Activated gamma-delta T cell (primary cell): ENCODE results near the gene CCL2.
"Not testable (repeated sequence)": the region's sequence is repeated elsewhere in the genome, so short reads cannot be mapped to it uniquely, and the experiment has no call there.

ENCODE experiments used
- DNase-seq: peaks from one replicate; lab custom pipeline; 2025; lab: John Stamatoyannopoulos, UW
- total RNA-seq, 2 donors: gene quantifications; one replicate each; lab custom pipeline; 2026; lab: John Stamatoyannopoulos, UW

Gene CCL2
- 0 reads per million in 2 donors for total RNA-seq

GRCh38 chr17:34254651-34255380 lies at the start of gene CCL2:
Gene CCL2 (plus strand): TSS chr17:34255285. CDS start chr17:34255350, 65 bp downstream.
- DNase-seq: no peak

DNA sequence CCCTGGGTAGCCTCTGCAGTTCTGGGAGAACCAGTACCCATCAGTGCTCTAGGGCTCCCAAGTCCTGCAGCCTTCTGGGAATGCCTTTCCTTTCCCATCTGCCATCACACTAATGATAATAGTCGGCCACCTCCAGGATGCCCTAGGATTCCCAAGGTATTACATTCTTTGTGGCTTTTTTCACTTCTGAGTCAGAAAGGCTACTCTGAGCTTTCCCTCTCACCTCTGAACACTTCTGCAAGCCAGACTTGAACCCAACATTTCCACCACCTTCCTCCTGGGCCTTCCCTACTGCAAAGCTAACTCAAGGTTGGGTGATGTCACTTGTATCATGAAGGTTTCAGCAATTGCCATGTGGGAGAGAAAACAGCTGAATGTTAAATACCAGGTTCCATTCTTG lies 49.7 kb upstream of the CCL2 start:
- DNase-seq: no peak

- DNase-seq: no peak
Observed at GRCh38 chr17:34206569-34206968, 48.5 kb upstream of the CCL2 start.

- DNase-seq: no peak
Observed at GRCh38 chr17:34207572-34207971, 47.5 kb upstream of the CCL2 start.

- DNase-seq: no peak
Observed at GRCh38 chr17:34218748-34219147, 36.3 kb upstream of the CCL2 start.

- DNase-seq: no peak
Observed at GRCh38 chr17:34219405-34219804, 35.7 kb upstream of the CCL2 start.

DNA sequence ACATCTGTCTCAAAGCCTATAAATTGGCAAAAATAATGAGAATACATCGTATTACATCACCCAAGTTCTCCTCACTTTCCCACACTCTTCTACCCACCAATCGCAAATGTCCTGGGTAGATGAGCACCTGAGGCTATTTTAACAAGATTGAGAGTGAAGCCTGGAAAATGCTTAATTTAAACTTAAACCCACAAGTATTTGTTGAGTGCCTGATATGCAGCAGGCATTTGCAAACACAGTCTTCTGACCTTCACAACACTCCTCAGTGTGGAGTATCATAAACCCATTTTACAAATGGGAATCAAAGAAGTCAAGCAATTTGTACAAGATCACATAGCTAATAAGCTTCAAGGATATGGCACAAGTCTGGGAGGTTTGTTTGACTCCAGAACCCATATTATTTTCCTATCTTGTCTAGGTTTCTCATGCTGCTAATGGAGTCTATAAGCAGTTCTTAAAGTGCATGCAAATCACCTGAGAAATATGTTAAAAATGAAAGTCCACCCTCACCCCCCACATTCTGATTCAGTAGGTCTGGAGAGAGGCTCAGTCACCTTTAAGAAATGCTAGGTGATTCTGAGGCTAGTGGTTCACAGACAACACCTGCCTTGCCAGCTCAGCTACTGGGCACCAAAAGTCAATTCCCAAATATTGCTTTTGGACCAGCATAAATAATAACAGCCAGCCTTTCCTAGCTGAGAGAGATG lies 34.9 kb upstream of the CCL2 start:
- DNase-seq: no peak

DNA sequence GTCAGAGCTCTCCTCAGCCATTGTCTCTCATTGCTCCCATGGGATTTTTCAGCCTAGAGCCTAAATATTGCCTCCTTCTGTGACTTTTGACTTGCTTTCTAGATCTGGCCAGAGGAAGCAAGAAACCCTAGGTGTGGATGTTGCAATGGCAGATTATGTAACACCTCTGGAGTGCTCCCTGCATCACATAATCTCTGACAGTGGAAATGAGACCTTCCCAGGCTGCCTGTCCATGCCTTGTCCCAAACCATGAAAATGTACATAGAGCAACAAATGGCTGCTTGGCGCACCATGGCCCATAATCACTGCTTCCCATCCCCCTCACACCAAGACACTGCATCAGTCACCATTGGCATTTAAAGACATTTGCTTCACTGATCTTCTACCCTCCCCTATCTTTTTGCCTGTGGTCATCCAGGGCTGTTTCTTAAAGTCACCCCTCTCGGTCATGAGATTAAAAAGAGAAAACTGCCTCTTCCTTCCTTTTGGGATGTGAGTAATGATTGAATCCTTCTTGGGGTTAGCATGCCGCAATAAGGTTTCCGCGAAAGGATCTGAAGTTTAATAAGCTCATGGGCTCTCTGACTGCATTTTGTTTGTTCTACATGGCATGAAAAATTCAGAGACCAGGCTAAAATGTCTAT lies 34.2 kb upstream of the CCL2 start:
- no peak for DNase-seq

DNA sequence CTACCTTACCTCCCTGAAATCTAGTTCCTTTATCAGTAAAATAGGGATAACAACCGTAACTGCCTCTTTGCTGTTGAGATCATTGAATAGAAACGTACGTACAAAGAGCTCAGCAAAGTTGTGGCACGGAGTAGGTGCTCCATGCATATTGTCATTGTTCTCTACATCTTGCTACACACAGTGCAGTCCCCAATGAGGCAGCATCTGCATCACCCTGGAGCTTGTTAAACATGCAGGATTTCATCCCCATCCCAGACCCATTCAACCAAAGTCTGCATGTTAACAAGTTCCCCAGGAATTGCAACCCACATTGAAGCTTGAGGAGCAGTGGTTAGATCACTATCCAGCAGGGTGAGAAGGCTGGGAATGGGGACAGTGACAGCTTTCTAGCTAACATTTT lies 33.7 kb upstream of the CCL2 start:
- no peak for DNase-seq

- no peak for DNase-seq
Observed at GRCh38 chr17:34222722-34223497, 32.2 kb upstream of the CCL2 start.

- DNase-seq: no peak
Observed at GRCh38 chr17:34225046-34225445, 30.0 kb upstream of the CCL2 start.

DNA sequence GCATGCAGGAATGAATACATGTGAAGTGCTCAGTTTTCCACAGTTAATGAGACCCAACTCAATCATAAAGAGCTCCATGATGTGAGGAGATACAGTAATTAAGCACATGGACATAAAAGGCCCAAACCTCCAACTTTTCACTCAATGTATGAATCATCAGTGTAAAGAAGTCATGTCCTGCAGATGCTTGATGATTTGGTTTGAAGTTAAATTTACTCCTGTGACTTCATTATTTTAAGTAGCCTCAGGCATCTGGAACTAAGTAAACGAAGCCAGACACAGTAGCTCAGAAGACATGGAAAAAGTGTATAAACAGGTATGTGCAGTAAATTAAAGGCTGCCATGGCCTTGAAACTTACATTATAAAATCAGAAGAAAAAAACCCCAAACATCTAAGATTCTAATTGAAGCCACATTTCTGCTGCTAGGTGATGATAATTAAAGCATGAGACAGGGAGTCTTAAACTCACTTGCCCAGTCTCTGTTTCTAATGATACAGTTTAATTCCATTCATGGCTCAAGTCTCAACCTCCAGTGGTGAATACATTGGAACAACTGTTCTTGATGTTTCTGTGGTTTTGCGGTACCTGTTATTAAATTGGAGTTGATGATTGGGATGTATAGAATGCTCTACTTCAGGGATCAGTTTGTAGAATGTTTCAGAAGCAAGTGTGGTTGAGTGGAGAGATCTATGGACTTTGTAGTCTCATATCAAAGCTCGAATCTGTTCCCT lies 28.9 kb upstream of the CCL2 start:
- no peak for DNase-seq

- DNase-seq: no peak
Observed at GRCh38 chr17:34226744-34227034, 28.4 kb upstream of the CCL2 start.

- DNase-seq: not testable (repeated sequence)
Observed at GRCh38 chr17:34227293-34227692, 27.8 kb upstream of the CCL2 start.

DNA sequence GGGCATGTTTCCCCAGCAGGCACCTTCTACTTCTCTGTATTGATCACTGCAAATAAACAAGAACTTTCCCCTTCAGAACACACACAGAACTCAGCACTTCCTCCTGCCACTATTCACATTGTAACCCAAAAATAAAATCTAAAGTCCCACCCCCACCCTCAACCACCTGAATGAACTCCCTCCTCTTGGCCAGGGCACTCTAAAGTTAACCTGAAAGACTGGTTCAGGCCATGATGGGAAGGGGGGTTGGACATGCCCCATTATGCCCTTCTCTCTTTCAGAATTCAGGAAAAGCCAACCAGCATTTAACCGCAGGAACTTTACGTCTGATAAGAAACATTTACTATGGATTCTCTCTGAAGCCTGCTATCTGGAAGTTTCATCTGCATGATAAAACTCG lies 27.4 kb upstream of the CCL2 start:
- no peak for DNase-seq

DNA sequence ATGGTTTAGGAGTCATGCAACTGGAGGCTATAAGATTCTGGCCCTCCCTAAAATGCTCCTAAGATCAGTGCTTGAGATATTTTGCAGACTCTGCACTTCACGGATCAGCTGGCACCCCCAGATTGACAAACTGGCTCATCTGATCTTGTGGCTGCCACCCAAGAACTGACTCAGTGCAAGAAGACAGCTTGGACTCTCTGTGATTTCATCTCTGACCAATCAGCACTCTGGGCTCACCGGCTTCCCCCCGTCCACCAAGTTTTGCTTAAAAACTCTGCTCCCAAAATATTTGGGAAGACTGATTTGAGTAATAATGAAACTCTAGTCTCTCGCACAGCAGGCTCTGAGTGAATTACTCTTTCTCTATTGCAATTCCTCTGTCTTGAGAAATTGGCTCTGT lies 26.3 kb upstream of the CCL2 start:
- no peak for DNase-seq

GRCh38 chr17:34230342-34230741 lies 24.7 kb upstream of the CCL2 start:
- DNase-seq: no peak

DNA sequence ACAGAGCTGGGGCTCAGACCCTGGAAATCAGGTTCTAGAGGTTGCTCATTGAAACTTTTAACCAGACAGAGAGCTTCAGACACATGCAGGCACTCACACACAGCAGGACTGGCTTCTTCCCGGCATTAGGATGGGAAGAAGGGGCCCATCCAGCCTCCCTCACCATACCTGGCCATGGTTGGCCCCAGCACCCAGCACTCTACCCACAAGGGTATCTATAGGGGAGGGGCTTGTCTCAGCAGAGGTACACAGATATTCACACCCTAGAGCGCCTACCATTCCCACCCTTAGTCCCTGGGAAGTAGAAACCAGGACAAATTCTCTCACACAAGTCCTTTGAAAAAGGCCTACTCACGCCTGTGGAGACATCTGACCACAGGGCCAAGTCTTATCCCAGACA lies 20.5 kb upstream of the CCL2 start:
- no peak for DNase-seq

- no peak for DNase-seq
Observed at GRCh38 chr17:34235389-34236028, 19.6 kb upstream of the CCL2 start.

DNA sequence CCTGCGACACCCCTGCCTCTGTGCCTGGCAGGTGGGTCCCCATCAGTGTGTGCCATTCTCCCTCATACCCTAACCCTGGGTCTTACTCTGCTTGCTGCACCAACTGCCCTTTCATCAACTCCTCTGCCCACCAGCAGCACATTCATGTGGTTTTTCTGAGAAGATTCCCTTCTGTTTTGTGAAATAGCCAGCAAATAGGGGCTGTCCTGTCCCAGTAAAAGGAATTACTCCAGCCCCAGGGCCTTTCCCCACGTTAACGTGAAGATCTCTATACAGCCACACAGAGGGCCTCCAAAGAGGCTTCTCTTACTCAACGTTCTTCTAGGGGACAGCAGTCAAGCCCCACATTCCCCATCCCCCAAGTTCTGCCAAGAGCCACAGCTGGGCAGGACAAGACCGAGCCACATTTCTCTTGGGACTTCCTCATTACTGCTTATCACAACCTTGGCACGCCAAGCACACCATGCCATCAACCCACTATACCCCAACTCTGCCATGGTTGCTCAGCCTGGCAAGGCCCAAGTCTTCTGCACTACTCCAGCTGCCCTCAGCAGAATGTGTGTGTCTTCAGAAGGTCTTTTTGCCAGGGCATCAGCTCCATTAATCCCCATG lies 18.7 kb upstream of the CCL2 start:
- no peak for DNase-seq

- DNase-seq: no peak
Observed at GRCh38 chr17:34237458-34237857, 17.6 kb upstream of the CCL2 start.
